AG10803 (cell line): ENCODE data around the gene FGFBP1.

ENCODE experiments used
- DNase-seq: peaks from one replicate; pipeline ENCODE4 v3.0.0; 2010; ENCODE audit warnings: low read depth
- H3K4me3 ChIP-seq: 2 replicates; pipeline ENCODE4 v1.5.1; 2011; ENCODE audit warnings: mild to moderate bottlenecking, low read length, control low read depth
- CTCF ChIP-seq: conservative IDR thresholded peaks from 2 replicates; pipeline ENCODE4 v1.5.1; 2011; ENCODE audit warnings: mild to moderate bottlenecking, low read length, control low read depth, inconsistent platforms

Gene FGFBP1

DNA sequence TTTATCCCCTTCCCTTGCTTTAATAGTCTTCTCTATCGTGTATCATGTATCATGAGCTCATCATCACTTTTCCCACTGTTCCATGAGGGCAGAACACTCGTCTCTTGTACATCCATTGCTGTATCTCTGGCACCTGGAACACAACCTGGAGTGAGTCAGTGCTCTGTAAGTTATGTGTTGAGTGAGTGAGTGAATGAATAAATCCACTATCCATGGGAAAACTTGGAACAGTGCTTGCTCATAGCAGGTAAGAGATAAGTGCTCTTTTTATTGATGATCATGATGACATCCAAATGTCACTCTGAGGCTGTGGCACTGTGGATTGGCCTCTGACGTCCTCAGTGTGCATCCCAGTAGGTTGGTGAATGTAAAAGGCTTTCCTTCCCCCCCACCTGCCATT, 4.3 kb downstream of the FGFBP1 start:
- no peak overlapping the region for H3K4me3 ChIP-seq
- DNase-seq = no peak
- TF ChIP-seq CTCF = no peak

GRCh38 chr4:15931451-15932210, 6.9 kb downstream of the FGFBP1 start:
- no peak overlapping the region for H3K4me3 ChIP-seq
- no peak for DNase-seq
- no peak for TF ChIP-seq CTCF

DNA sequence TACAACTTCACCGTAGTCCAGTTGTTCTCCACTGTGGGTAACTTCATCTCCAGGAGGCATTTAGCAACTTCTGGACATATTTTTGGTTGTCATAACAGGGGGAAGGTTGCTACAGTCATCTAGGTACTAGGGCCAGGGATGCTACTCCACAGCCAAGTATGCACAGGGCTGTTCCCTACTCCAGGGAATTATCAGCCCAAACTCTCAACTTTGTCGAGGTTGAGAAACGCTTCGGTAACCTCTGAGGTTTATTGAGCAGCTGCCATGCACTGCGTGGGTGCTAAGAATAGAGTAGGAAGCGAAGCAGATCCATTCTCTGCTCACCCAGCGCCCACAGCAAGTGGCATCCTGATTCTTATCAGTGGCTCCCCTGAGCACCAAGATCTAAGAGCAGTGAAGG, 8.2 kb downstream of the FGFBP1 start:
- no peak for DNase-seq
- H3K4me3 ChIP-seq = no peak overlapping the region
- TF ChIP-seq CTCF = no peak

GRCh38 chr4:15929540-15929939, 9.0 kb downstream of the FGFBP1 start:
- DNase-seq = no peak
- TF ChIP-seq CTCF = no peak
- H3K4me3 ChIP-seq = no peak overlapping the region

- DNase-seq = no peak
- H3K4me3 ChIP-seq = no peak overlapping the region
- TF ChIP-seq CTCF = no peak
Observed at GRCh38 chr4:15928883-15929282, 9.7 kb downstream of the FGFBP1 start.

GRCh38 chr4:15926486-15926885, 12.1 kb downstream of the FGFBP1 start:
- no peak for TF ChIP-seq CTCF
- no peak overlapping the region for H3K4me3 ChIP-seq
- DNase-seq = no peak

DNA sequence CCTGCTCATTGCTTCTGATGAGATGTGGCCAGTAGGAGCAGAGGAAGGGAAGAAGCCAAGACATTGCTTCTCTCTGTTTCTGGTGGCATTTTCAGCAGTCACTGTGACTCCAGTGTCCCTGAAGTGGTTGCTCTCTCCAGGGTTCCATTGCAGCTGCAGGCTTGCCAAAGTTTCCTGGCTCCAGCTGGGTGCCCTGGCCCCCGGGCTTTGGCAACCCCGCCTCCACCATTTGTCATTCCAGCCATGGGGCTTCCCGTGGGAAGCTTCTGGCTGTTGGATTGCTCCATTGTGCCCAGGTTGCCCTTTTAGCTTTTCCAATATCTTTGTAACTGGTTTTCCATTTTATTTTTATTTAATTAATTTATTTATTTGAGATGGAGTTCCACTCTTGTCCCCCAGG, 12.7 kb downstream of the FGFBP1 start:
- DNase-seq = no peak
- H3K4me3 ChIP-seq = no peak overlapping the region
- TF ChIP-seq CTCF = no peak
